Hematopoietic multipotent progenitor cell treated with erythropoietin and hydrocortisone succinate and interleukin-3 and kit ligand, for 15 days (in vitro differentiated cells): ENCODE measurements around the gene EPB41L2.
"Not testable (repeated sequence)": the region's sequence is repeated elsewhere in the genome, so short reads cannot be mapped to it uniquely, and the experiment has no call there.

ENCODE experiments used
- DNase-seq: peaks from one replicate; pipeline ENCODE4 v3.0.0-alpha.2; 2015; ENCODE audit warnings: low spot score

EPB41L2 gene

GRCh38 chr6:130837067-130837466, 226.0 kb downstream of the EPB41L2 start:
- DNase-seq = no peak

DNA sequence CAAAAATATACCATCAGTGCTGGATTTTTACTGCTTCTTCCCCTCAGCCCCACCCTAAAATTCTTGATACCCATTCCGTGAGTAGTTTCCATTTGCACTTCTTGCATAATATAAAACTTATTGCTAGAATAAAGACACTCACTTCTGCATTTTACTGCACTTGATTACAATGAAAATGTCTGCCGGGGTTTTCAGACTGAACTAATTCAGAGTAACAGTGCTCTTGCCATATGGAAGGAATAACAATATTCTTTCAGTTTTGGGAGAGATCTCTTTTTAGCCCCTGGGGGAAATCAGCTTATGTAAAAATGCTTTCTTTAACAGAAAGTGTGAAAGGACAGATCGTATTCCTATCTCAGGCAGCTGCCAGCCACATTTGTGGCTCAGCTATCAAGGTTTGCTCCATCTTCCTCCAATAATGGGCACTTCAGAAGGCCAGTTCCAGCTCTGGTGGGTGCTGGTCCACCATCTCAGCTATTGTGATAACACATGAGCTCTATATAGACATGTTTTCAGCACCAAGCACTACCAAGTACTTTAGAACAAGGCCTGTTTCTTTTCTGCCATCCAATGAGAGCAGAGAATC, 226.9 kb downstream of the EPB41L2 start:
- no peak for DNase-seq

DNA sequence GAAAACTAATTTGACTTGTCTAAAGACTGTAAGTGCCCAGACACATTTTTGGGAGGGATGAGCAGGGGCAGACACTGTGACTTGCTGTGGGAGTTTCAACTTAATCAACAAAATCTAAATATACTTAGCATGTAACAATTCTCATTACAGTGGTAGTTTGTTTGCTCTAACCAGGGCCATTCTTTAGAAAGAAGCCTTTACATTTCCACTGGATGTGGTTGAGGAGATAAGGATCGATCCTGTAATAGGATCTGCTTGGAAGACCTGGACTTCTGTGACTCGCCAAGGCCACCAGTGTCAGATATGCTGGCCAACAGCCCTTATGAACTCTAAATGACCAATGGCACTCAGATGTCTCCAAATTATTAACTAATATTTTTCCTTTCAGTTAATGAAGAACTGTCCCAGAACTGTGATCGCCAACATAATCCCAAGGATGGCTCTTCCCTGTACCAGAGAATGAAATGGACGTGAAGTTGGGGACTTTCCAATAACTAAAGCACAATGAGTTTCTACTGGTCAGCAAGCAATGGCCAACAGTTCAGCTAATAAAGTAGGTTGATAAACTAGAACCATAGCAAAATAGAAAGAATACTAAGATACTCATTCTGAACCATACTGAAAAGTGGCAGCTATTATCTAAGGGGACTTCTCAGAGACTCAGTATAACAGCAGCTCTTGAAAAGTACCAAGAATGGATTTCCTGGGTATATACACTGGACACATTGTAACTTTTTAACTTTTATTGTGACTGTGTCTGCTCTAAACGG, 228.4 kb downstream of the EPB41L2 start:
- no peak for DNase-seq

- DNase-seq = no peak
Observed at GRCh38 chr6:130833569-130833968, 229.5 kb downstream of the EPB41L2 start.

GRCh38 chr6:130831607-130832006, 231.4 kb downstream of the EPB41L2 start:
- DNase-seq = no peak

DNA sequence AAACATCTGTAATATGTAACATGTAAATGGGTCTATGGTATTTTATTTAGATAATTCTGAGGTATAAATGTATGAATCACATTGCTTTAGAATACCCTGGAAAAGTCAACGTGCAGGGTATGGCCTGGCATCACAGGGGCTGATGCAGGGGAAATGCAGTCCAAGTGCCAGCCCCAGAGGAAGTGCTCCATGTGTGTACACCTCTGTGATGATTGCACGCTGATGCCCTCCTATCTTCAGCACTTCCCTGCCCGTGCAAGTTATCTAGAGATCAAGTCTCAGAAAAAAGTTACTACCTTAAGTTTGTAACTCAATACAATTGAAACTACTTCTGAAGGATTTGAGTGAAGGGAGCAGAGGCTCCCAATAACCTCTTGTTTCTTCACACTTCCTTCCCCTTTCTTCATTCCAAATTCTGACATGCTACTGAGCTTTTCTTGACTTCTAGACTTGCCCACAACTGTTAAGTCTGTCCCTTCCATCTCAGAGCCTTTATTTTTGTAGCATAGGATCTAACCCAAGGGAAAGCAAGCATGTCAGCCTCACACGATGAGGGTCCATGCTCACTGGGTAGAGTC, 233.6 kb downstream of the EPB41L2 start:
- no peak for DNase-seq

GRCh38 chr6:130827247-130828149, 235.5 kb downstream of the EPB41L2 start, which contains the start of gene SMLR1:
SMLR1 (plus strand) TSS chr6:130827406; CDS start chr6:130827414, 8 bp downstream.
- no peak for DNase-seq

- no peak for DNase-seq
Observed at GRCh38 chr6:130826442-130827246, 236.4 kb downstream of the EPB41L2 start.

DNA sequence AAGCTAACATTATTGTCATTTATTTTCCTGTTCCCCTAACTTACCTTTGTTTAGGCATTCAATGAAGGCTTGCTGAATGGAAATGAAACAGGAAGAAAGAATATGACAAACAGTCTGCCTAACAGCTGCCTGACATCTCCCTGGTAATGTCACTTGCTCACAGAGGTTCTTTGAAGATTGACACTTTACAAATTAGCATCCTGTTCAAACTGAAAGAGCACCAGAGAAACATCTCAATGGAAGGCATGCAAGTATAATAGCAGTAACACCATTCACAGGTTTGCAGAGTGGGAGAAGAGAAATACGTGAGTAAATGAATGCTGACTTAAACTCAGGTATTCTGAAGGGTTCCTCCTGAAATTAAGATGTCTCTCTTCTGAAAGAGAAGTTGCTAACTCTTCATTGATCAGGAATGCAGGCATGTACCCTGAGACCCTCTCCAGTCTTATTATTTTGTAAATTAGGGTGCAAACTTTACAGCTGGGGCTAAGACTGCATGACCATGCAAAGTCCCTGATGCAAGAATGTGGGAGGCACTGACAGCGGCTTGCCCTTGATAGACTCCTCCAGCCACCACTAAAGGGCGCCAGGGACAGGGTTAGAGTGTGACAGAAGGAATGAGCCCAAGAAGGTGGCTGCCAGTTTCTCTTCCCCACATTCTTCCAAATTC, 237.1 kb downstream of the EPB41L2 start:
- no peak for DNase-seq

DNA sequence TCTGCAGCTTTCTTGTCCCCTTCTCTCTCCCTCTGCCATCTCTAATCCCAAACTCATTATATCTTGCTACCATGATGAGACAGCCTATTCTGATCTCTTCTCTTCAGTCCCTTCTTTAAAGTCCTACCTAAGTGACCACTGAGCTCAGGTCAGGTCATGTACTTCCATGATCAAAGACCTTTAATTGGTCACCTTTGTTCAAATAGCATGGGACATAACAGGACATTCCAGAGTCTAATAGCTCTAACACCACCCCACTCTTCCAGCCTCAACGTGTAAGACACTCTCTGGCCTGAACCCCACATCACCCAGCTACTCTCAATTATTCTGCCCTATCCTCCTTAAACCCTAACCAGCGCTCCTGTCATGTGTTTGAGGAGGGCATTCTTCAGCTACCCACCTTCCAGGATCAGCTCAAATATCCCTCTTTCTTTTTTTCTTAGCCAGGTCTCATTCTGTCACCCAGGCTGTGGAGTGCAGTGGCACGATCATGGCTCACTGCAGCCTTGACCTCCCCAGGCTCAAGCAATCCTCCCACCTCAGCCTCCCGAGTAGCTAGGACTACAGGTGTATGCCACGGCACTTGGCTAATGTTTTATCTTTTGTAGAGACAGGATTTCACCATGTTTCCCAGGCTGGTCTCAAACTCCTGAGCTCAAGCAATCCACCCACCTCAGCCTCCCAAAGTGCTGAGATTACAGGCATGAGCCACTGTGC, 237.9 kb downstream of the EPB41L2 start:
- DNase-seq = no peak

DNA sequence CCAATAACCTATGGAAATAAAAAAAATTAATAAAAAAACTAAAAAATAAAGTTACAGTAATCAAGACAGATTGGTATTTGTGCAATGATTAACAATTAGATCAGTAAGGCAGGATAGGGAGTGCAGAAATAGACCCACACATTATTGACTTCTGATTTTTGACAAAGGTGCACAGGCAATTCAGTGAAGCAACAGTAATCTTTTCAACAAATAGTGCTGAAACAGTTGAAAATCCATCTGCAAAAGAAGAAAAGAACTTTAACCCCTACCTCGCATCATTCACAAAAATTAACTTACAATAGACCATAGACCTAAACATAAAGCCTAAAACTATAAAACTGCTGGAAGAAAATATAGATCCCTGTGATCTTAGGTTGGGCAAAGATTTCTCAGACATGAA, 240.3 kb downstream of the EPB41L2 start:
- DNase-seq = no peak

DNA sequence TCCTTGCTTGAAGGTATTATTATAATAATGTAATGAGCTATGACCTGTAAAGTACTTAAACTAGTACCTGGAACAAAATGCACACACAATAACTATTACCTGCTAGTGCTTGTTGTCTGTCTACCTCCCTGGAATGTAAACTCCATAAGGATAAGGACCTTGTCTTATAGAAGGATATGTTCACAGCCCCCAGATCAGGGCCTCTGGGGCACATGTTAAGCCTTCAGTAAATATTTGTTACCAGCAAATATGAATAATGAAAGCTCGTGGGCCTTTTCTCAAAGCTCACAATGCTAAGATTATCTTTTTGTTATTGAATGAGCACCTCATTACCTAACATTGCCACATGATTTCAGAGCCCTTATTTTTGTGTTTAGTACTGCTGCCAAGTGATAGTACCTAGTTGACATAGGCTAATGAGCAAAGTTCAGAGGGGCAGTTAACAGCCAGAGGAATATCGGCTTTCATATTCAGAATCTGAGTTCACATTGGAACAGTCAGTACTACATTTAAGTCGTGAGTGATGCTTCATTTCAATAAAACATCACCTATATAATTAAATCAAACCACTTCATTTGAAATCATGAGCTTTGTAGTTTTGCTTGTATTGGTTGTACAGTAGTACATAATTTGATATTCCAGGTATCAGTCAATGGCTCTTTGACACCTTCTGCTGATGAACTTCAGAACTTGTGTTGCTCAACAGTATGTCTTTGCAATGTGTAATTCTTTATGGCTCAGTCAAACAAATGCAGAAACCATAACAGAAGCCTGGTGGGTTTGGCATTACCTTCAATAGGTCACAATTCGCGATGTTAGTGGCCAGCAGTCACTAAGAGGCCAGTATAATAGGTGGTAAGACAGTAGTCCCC, 247.6 kb downstream of the EPB41L2 start:
- DNase-seq = no peak

DNA sequence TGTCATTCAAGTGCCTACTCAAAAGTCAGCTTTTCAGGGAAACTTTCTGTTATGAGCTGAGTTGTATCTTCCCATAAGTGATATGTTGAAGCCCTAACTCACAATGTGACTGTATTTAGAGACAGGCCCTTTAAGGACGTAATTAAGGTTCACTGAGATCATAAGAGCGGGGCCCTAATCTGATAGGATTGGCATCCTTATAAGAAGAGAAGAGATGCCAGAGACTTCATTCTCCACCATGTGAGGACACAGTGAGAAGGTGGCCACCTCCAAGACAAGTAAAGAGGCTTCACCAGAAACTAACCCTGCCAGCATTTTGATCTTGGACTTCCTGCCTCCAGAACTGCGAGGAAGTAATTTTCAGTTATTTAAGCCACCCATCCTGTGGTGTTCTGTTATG, 248.5 kb downstream of the EPB41L2 start:
- no peak for DNase-seq

DNA sequence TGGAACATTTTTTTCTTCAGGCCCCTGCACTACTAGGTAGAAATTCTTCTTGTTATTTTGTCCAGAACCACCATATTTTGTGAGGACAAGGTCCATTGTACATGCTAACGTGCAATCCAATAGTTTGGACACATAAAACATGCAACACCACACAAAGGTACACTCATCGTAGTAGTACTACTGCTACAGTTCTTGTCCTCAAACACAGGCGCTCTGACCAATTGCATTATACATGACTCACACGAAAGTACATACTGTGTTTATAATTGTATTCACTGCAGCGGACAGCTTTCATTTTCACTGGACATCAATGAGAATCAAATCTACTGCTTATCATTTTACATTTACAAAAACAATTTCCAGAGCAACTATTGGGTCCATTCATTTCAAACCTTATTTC, 251.1 kb downstream of the EPB41L2 start:
- no peak for DNase-seq

GRCh38 chr6:130810307-130811030, 252.6 kb downstream of the EPB41L2 start:
- no peak for DNase-seq

GRCh38 chr6:130801368-130801767, 261.7 kb downstream of the EPB41L2 start:
- DNase-seq = not testable (repeated sequence)

GRCh38 chr6:130797061-130797460, 266.0 kb downstream of the EPB41L2 start:
- DNase-seq = no peak

GRCh38 chr6:130796313-130796905, 266.6 kb downstream of the EPB41L2 start:
- no peak for DNase-seq
